GM04504 (cell line): ENCODE measurements around the gene TFB1M.
"Not testable (repeated sequence)": the region's sequence is repeated elsewhere in the genome, so short reads cannot be mapped to it uniquely, and the experiment has no call there.

Source experiments
- DNase-seq: peaks from one replicate; pipeline ENCODE4 v3.0.0-alpha.2; 2012; ENCODE audit warnings: low read depth

Gene TFB1M

GRCh38 chr6:155297669-155298068, 16.6 kb downstream of the TFB1M start:
- DNase-seq = no peak

- no peak for DNase-seq
Observed at GRCh38 chr6:155292711-155293110, 21.6 kb downstream of the TFB1M start.

GRCh38 chr6:155291291-155291690, 23.0 kb downstream of the TFB1M start:
- DNase-seq = no peak

GRCh38 chr6:155290491-155290890, 23.8 kb downstream of the TFB1M start:
- no peak for DNase-seq

GRCh38 chr6:155287762-155288161, 26.5 kb downstream of the TFB1M start:
- no peak for DNase-seq

- DNase-seq = no peak
Observed at GRCh38 chr6:155284775-155285174, 29.5 kb downstream of the TFB1M start.

GRCh38 chr6:155278319-155279049, 35.8 kb downstream of the TFB1M start:
- DNase-seq = no peak

- no peak for DNase-seq
Observed at GRCh38 chr6:155276638-155277037, 37.6 kb downstream of the TFB1M start.

- DNase-seq = no peak
Observed at GRCh38 chr6:155275808-155276480, 38.3 kb downstream of the TFB1M start.

GRCh38 chr6:155274533-155274932, 39.8 kb downstream of the TFB1M start:
- no peak for DNase-seq

GRCh38 chr6:155274106-155274505, 40.2 kb downstream of the TFB1M start:
- DNase-seq = no peak

- DNase-seq = no peak
Observed at GRCh38 chr6:155273431-155273830, 40.9 kb downstream of the TFB1M start.

- DNase-seq = peak; percentile 51
Observed at GRCh38 chr6:155272353-155273232, 41.7 kb downstream of the TFB1M start.

GRCh38 chr6:155271145-155271544, 43.1 kb downstream of the TFB1M start:
- no peak for DNase-seq

GRCh38 chr6:155270561-155271091, 43.7 kb downstream of the TFB1M start:
- DNase-seq = no peak

- no peak for DNase-seq
Observed at GRCh38 chr6:155269765-155270164, 44.5 kb downstream of the TFB1M start.

- not testable (repeated sequence) for DNase-seq
Observed at GRCh38 chr6:155268088-155268867, 46.0 kb downstream of the TFB1M start.

- no peak for DNase-seq
Observed at GRCh38 chr6:155267411-155267810, 46.9 kb downstream of the TFB1M start.

- no peak for DNase-seq
Observed at GRCh38 chr6:155265843-155266535, 48.3 kb downstream of the TFB1M start.

GRCh38 chr6:155264693-155265320, 49.5 kb downstream of the TFB1M start:
- DNase-seq = no peak
